ENCODE measurements around the gene IFNA21. TPM values are rescaled to one million over a fixed set of nuclear protein-coding genes. Genes with fewer than 3 reads are reported as not detected.

The IFNA21 gene
- total RNA-seq, 2 donors from 2014 or later = not detected

DNA sequence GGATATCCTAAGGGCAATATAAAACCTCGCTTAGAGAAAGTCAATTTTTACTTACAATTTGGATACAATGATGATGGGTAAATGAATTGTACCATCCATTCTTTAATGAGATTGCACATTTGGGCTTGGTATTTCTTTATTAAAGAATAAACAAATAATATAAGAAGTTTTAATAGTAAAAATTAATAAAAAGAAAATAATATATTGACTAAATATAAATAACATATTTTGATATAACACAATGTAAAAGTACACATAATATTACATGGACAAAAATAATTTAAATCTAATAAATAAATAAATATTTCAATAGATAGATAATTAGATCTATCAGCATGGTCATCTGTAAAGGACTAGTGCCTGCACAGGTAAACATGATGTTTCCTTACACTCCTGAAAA lies 944 bp downstream of the IFNA21 start:
- H3K4me1 ChIP-seq = no peaks in the 10 kb centered on the region
- no peak for DNase-seq (ENCODE audit: low spot score)
- H3K4me3 ChIP-seq = no peak overlapping the region
- no peaks in the 10 kb centered on the region for H3K36me3 ChIP-seq
- no peak overlapping the region for H3K27ac ChIP-seq
- H3K9me3 ChIP-seq = no peaks in the 10 kb centered on the region
- H3K27me3 ChIP-seq = no peaks in the 10 kb centered on the region
- TF ChIP-seq, protein P1, sequence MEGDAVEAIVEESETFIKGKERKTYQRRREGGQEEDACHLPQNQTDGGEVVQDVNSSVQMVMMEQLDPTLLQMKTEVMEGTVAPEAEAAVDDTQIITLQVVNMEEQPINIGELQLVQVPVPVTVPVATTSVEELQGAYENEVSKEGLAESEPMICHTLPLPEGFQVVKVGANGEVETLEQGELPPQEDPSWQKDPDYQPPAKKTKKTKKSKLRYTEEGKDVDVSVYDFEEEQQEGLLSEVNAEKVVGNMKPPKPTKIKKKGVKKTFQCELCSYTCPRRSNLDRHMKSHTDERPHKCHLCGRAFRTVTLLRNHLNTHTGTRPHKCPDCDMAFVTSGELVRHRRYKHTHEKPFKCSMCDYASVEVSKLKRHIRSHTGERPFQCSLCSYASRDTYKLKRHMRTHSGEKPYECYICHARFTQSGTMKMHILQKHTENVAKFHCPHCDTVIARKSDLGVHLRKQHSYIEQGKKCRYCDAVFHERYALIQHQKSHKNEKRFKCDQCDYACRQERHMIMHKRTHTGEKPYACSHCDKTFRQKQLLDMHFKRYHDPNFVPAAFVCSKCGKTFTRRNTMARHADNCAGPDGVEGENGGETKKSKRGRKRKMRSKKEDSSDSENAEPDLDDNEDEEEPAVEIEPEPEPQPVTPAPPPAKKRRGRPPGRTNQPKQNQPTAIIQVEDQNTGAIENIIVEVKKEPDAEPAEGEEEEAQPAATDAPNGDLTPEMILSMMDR (IDR thresholded peaks at IDR 0.05) = no peak

DNA sequence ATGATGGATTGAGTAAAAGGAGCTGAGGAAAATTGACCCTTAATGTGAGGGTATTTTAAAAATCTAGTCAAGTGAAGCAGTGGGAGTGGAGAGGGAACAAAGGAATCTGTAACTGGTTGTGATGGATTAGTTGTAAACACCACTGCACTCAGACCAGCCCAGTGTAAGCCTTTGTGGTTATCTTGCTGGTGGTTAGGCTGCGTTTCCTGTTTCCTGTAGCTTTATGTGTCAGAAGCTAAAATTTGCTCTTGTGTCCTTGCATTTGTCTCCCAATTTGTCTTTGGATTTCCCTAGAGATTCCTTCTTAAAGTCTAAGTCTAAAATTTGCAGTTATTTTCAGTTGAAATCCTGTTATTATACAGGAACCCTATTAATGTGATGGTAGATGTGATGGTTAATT lies 6.3 kb downstream of the IFNA21 start:
- TF ChIP-seq, protein P1 (IDR thresholded peaks at IDR 0.05) = no peak
- Histone ChIP-seq H3K27ac (no peak overlapping the region), H3K27me3 (no peaks in the 10 kb centered on the region), H3K9me3 (peaks cover 0 to 5% of the 10 kb centered on the region in 2 donors), H3K4me3 (no peak overlapping the region), H3K36me3 (no peaks in the 10 kb centered on the region), H3K4me1 (no peaks in the 10 kb centered on the region)
- DNase-seq (ENCODE audit: low spot score) = no peak

DNA sequence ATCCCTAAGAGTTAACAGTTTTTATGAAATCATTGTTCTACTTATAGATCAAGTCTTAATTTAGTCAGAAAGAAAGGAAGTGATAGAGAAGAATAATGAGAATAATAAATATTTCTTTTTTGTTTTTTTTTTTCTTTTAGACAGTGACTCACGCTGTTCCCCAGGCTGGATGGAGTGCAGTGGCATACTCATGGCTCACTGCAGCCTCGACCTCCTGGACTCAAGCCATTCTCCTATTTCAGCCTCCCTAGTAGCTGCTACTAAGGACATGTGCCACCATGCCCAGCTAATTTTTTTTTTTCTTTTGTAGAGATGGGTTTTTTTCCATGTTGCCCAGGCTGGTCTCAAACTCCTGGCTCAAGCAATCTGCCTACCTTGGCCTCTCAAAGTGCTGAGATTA lies 11.0 kb downstream of the IFNA21 start:
- TF ChIP-seq, protein P1 (IDR thresholded peaks at IDR 0.05) = no peak
- Histone ChIP-seq H3K4me3 (no peak overlapping the region), H3K27me3 (no peaks in the 10 kb centered on the region), H3K36me3 (no peaks in the 10 kb centered on the region), H3K4me1 (no peaks in the 10 kb centered on the region), H3K27ac (no peak overlapping the region), H3K9me3 (peaks cover 0 to 5% of the 10 kb centered on the region in 2 donors)
- DNase-seq (ENCODE audit: low spot score) = no peak

DNA sequence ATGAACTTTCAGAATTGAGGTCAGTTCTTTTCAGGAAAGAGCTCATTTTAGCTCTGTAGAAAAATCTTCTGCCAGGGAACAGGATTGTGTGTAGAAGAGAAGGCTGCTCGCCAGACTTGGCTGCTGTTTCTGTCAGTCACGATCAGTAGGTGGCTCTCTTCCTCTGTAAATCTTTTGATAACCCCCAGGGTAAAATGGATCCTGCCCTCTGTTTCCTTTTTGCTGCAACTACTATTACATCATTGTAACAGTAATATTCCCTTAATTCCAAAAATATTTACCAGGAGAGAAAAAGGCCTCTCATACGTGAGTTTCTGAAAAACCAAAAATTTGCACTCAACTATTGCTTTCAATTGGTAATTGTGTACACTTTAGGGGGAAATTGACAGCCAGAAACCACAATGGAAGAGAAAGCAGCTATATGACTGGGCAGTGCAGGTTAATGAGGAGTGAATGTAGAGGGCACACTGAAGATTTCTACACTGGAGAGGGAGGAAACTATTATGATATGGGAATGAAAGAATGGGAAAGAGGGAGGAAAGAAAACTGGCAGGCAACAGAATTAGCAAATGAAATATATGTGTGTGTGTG lies 12.3 kb downstream of the IFNA21 start:
- H3K27me3 ChIP-seq = no peaks in the 10 kb centered on the region

DNA sequence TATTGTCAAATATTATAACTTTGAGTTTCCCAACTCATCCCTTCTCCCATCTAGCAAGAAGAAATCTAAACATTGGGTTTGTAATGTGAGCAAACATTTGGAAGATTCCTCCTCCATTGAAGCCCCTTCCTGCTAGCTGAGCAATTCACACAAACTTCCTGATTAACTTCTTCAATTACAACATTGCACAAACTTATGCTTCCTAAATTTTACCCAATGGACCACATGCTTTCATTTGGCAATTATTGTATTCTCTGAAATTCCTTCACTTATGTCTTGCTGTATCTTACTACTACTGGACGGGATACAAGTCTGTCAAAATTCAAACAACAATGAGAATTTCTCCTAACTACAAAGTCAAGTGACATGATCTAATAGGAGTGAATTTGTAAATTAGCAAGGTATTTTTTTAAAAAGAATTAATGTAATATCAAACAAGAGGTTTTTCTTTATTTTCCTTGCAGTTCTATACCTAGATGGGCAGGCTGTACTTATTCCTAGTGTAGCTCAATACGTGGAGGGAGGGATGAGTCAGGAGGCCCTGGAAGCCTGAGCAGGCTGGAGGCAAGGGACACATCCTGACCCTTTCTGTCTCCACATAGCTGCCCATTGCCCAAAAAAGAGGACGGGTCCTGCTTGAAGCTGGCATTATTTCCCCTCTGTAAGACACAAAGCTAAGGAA lies 13.0 kb downstream of the IFNA21 start:
- TF ChIP-seq, protein P1 (IDR thresholded peaks at IDR 0.05) = no peak
- Histone ChIP-seq H3K27me3 (no peaks in the 10 kb centered on the region), H3K27ac (no peak overlapping the region), H3K4me3 (no peak overlapping the region), H3K4me1 (no peaks in the 10 kb centered on the region), H3K36me3 (no peaks in the 10 kb centered on the region), H3K9me3 (peaks cover 0 to 5% of the 10 kb centered on the region in 2 donors)
- no peak for DNase-seq (ENCODE audit: low spot score)

More for the DNA sequence above, 12.3 kb downstream of the IFNA21 start:
- H3K27ac ChIP-seq = no peak overlapping the region
- no peaks in the 10 kb centered on the region for H3K36me3 ChIP-seq
- peaks cover 0 to 5% of the 10 kb centered on the region in 2 donors for H3K9me3 ChIP-seq
- TF ChIP-seq, protein P1 (IDR thresholded peaks at IDR 0.05) = no peak
- no peak for DNase-seq (ENCODE audit: low spot score)
- H3K4me3 ChIP-seq = no peak overlapping the region
- no peaks in the 10 kb centered on the region for H3K4me1 ChIP-seq
